Liver (tissue), 3 donors: ENCODE measurements around the gene NUCB2.

Experiments used
- EGR1 ChIP-seq, 2 donors: IDR thresholded peaks; 2 replicates each; pipeline ENCODE4 v1.6.1; 2016 to 2018; ENCODE audit warnings: antibody characterized with exemption in 2 of 2, low read depth in 2 of 2
- RAD21 ChIP-seq, 2 donors: IDR thresholded peaks; 2 replicates each; pipeline ENCODE4 v1.6.1; 2016; ENCODE audit warnings: antibody characterized with exemption in 2 of 2, mild to moderate bottlenecking in 2 of 2
- TF ChIP-seq, protein P1 (sequence below): fragments of 150-350 bp; IDR thresholded peaks from 2 replicates; pipeline ENCODE4 v1.5.1; 2017; ENCODE audit warnings: improper control_type of control experiment, low read depth, low read length; ENCODE audit not compliant: missing input control
- donor health status: healthy.
- donor health status: healthy.

DNA sequence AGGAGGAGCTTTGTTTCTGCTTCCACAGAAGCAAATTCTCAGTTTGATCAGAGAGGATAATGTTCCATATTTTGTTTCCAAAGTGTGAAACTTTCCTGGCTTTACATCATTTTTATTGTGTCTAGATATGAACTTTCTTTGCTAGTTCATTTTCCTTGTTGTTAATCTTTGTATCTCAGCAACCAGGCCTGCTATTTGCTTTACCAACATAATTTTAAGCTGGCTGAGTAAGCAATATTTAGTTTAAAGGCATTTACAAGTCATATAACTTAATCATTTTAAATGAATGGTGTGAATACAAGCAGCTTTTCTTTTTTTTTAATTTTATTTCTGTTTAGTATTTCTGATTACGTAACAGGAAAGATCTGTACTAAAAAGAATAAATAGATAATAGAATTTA is 15.2 kb downstream of the NUCB2 start:
- TF ChIP-seq, protein P1, sequence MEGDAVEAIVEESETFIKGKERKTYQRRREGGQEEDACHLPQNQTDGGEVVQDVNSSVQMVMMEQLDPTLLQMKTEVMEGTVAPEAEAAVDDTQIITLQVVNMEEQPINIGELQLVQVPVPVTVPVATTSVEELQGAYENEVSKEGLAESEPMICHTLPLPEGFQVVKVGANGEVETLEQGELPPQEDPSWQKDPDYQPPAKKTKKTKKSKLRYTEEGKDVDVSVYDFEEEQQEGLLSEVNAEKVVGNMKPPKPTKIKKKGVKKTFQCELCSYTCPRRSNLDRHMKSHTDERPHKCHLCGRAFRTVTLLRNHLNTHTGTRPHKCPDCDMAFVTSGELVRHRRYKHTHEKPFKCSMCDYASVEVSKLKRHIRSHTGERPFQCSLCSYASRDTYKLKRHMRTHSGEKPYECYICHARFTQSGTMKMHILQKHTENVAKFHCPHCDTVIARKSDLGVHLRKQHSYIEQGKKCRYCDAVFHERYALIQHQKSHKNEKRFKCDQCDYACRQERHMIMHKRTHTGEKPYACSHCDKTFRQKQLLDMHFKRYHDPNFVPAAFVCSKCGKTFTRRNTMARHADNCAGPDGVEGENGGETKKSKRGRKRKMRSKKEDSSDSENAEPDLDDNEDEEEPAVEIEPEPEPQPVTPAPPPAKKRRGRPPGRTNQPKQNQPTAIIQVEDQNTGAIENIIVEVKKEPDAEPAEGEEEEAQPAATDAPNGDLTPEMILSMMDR: no peak
- TF ChIP-seq RAD21 (IDR thresholded peaks at IDR 0.05) (no peak), EGR1 (IDR thresholded peaks at IDR 0.05; ENCODE audit: low read depth in 2 of 2) (no peak)
